Myocyte (in vitro differentiated cells): ENCODE results near the gene C11orf87. TPM values are rescaled to one million over a fixed set of nuclear protein-coding genes. Genes with fewer than 3 reads are reported as not detected.

Source experiments
- DNase-seq: peaks from one replicate; pipeline ENCODE4 v3.0.0-alpha.2; 2012; ENCODE audit warnings: low read depth
- polyA plus RNA-seq: library from polyadenylated mRNA; unstranded; fragments of >200 nt; gene quantifications from one replicate; pipeline ENCODE4 v1.2.1, GENCODE V29; 2012; ENCODE audit warnings: missing spikeins
- total RNA-seq: library from RNA; depleted of rRNA; stranded (reverse); fragments of >200 nt; gene quantifications from 2 replicates; pipeline ENCODE4 v1.2.3, GENCODE V29; 2014

C11orf87 gene
- 0.05 TPM in 1 of 2 replicates, not detected in the other for total RNA-seq
- 0.03 TPM for polyA plus RNA-seq

DNA sequence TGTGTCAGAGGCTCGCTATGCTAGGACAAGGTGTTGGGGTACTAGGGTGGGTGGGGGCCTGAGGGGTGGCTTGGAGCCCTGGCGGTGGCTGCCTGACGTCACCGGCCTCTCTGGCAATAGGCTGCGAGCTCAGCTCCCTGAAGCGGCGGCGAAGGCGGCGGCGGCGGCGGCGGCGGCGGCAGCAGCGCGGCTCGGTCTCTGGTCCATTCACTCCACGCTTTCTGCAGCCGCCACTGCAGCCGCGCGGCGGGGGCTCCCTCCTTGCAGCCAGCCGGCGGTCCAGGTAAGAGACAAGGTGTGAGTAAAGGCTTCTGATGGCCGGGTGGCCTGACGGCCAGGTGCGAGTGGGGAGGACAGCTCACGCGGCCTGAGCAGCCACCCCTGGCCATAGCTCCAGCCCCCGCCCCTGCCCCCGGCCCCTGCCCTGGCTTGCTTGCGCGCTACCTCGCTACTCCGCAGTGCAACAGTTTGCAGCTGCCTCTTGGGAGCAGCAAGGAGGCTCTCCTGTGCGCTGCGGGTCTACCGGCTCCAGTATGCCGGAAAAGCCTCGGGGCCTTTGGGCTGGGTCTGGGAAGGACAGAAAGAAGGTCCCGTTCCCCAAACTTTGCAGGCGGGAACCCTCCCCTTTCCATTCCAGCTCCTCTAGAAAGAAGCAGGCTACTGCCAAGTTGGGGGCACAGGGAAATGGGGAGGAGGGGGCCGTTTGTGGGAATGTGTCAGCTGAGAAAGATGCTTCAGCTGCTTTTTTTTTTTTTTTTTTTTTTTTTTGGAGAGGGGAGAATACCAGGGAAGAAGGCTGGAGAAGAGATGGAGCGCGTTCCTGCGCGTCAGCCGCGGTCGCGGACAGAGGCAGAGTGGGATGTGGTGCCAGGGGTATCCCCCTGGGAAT is at the start of gene C11orf87:
Gene C11orf87 (plus strand): TSS at position 210 of the 889 bp plus-strand sequence. CDS start 1,444 bp downstream, outside the sequence.
- DNase-seq, result peak; percentile 7

DNA sequence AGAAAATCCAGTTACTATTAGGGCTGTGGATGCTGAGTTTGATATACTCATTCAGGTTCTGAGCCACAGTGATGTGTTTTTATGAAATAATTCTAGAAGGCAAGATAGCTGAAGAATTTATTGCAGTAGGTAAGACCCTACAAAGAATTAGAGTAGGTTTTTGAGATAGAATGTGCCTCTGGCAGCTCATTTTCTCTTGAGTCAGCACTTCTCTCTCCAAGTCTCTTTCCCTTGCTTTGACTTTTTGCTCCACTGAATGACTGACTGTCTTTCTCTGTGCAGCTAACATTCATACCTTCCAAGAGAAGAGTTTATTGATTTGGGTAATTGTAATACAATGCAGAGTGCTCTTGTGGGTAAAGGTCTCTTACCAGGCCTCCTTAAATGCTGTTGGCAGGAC is 48.0 kb upstream of the C11orf87 start:
- DNase-seq, result no peak

DNA sequence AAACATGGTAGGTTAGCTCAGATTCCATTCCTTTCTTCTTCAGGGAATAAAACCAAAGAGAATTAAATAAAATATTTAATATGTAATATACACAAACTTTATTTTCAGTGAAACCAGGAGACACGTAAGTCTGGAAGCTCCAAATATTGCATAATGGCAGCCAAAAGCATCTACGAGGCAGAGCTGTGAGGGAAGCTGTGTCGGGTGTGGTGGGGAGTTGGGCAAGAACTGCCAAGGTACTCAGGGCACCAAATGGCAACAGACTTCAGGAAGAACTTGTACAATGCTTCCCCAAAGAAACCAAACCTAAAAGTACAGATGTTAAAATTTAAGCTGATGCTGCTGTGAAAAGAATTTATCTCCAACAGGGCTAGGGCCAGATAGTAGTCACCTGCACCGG is 47.5 kb upstream of the C11orf87 start:
- no peak for DNase-seq

DNA sequence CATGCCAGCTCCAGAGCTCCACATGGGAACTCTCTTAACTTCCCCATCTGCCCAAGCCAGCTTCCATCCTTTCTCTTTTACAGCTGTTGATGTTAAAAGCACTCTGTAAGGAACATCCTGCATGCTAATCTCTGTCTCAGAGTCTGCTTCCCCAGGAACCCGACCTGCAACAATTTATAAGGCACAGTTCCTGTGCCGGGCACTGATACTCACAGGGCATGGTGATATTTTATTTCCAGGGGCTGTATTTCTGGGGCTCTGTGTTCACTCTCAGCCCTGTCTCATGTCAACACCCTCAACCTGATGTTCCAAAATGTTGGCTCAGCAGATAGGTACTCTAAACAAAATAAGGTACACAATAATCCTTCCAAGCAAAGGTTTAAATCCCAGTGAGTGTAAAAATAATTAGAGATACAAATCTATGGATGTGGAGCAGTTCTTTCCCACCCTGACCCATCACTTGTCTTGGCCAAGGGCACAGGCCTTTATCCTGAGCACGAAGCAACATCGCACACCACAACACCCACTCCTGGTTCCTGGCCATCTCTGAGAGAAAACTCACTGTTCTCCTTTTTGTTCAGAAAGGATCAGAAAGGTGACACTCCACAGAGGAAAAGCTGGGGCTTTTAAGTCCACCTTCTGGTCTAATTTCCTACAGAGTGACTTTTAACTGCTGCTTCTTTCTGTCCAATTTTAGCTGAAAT is 44.8 kb upstream of the C11orf87 start:
- no peak for DNase-seq

DNA sequence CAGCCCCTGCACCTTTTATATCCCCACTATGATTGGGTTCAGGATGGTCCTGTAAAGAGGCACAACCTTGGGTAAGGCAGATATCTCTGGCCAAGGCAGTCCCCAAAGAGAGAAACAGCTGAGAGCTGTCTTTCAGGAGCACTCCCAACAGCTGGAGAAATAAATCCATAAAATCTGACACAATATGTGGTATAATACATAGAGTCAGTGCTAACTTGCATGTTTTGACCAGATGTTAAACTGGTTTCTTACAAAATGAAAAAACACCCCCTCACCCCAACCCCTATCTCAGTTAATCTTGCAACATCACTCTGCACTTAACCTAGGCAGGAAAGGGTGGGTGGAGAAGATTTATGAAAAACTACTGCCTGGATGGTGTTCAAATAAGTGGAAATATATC is 44.0 kb upstream of the C11orf87 start:
- DNase-seq, result peak; percentile 68

DNA sequence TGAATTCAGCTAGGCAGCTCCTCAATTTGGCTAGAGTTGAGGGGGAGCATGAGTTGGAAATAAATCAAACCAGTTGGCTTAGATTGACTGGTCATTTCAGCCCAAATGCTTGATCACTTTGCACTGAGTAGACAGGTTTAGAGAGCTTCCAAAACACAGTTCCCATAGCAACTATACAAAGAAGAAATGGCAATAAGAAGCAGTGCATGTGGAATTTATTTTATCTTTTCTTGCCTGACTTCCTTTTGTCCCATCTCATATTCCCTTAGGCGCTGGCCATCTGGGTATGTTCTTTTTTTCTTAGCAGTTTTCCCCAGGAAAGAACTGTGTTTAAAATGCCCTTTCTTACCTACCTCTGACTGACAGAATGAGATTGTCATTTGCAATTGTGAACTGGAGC is 38.7 kb upstream of the C11orf87 start:
- no peak for DNase-seq

DNA sequence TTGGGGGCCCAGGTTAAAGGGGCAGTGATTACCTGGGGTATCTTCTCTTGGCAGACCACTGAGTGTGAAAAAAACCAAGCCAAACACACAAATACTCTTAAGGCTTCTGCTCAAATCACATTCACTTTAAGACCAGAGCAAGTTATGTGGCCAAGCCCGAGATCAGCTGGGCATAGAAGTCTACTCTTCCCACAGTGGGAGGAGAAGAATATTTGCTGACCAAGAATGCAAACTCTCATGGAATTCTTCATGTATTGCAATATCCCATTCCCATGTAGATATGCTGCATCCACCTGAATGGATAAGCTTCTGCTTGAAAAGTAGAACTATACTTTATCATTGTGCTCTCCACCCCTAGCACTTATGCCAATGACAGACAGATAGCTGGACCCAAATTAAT is 37.1 kb upstream of the C11orf87 start:
- DNase-seq, result no peak

DNA sequence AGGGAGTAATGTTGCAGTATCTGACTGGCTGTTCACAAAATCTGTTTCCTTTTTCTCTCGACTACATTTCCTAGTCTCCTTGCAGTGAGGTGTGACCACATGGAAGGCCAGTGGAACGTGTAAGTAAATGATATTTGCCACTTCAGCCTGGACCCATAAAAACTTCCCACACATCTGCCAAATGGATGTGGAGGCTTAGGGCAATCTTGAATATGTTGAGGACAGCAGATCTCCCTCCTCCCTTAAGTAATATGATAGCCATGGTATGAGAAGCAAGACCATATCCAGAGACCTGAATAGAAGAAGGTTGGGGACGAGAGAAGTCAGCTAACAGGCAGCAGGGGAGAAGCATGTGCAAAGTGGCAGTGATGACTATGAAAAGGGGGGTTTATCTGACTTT is 33.0 kb upstream of the C11orf87 start:
- DNase-seq, result no peak

DNA sequence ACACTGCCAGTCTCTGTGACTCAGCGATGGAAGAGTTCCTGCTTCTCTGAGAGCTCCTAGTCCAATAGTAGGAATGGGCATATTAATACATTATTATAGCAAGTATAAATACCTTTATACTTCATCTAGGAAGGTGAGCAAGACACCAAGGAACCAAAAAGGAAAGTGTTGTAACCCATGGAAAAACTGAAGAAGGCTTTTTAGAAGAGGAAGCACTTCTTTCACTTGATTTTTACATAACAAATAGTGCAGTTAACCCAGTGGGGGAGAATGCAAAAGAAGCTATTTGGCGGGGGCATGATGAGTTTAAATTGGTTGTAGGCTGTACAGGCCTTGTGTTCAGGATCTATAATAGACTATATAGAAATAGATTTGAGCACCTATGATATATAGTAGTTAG is 31.2 kb upstream of the C11orf87 start:
- no peak for DNase-seq

DNA sequence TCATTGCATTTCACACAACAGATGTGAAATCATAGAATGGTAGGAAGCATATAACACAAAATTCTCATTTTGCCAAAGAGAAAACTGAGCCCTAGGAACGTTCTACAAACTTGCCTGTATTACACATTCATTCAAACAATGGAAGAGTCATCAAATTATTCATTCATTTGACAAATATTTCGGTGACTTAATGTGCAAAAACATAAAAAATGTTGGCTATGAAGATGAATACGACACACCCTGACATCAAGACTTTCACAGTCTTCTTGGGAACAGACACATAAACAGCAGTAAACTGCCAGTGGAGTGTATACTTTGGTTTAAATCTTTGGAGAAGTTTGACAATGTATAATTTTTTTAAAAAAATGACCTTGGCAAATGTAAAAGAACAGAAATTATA is 20.4 kb upstream of the C11orf87 start:
- DNase-seq, result no peak

DNA sequence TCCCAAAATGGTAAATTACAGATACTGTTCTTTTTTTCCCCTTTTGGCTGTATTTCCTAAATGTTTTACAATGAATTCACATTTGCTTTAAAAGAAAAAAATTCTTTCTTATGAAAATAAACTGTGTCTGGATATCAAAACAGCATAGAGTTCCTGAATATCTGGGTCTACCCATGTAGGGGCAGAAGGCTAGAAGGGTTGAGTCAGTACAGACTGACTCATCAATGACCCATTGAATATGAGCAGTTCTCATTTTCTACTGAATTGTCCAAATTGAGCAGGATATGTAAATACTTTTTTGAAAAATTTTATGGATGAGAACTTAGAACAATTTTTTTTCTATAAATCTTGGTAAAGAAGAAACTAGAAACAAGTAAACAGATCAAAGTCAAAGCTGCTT is 16.3 kb upstream of the C11orf87 start:
- DNase-seq, result no peak

DNA sequence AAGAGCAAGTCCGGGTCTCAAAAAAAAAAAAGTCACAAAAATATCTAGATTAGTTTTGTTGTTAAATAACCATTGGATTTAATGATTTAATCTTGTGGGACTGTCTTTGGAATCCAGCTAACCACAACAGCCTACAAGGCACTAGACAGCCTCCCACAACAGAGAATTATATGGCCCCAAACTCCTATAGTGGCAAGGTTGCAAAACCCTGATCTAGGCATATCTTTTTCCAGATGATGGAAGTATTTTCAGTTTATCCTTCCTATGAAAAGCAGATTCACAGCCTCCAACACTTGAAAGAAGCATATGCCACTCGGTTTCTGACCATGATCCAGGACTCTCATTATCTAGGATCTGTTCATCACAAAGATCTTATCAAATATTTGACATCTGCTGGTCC is 5.4 kb upstream of the C11orf87 start:
- no peak for DNase-seq

DNA sequence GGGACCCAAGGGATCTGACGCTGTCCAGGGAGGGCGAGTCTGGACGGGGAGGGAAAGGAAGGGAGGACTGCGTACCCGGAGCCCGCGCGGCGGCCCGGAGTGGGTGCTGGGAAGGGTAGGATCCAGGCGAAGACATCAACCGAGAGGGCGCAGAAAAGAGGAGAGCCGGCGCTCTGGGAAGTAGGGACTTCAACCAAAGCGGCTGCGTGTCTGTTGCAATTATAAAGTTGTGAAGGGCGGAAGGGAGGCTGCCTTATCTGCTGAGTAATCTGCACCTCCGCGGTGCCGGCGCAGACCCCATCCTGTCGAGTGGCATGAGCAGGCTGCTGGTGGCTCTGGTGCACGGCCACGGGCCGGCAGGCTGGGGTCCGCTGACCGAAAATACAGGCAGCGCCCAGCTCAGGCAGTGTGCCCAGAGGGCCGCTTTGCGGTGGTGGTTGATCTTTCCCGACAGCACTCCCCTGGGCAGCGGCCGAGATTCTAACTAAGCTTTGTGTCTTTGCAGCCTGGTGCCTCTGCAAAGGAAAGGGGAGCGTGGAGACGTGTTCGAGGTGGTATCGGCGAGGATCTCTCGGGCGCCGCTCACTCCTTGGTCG is 978 bp downstream of the C11orf87 start:
- DNase-seq, result peak; percentile 47

DNA sequence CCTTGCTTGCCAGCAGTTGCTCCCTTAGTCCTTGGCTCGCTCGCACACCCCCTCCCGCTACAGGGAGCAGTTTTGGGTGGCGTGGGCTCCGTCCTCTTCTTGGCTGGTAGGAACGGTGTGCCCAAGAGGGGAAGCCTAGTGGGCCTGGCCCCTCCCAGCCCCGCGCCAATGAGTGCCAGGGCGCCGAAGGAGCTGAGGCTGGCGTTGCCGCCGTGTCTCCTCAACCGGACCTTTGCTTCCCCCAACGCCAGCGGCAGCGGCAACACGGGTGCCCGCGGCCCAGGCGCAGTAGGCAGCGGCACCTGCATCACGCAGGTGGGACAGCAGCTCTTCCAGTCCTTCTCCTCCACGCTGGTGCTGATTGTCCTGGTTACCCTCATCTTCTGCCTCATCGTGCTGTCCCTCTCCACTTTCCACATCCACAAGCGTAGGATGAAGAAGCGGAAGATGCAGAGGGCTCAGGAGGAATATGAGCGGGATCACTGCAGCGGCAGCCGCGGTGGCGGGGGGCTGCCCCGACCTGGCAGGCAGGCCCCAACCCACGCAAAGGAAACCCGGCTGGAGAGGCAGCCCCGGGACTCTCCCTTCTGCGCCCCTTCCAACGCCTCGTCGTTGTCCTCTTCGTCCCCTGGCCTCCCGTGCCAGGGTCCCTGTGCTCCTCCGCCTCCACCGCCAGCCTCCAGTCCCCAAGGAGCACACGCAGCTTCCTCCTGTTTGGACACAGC is 1.6 kb downstream of the C11orf87 start:
- DNase-seq, result no peak

DNA sequence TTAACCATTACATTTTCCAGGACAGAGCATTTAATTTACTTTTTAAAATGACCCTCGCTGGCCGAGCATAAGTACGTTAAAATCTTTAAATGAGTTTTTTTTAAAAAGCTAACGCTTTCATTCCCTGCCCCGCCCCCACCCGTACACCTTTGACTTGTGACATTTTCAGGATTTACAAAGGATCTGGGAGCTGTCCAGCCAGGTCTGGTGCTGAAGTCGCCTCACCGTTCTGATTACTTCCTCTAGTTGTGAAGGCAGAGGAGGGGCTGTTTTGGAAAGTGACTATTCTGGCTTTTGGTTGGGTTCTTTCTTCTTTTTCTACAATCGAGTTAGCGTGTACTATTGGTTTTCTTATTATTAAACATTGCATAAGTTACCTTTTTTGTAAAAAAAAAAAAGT is 2.9 kb downstream of the C11orf87 start:
- peak; percentile 13 for DNase-seq

DNA sequence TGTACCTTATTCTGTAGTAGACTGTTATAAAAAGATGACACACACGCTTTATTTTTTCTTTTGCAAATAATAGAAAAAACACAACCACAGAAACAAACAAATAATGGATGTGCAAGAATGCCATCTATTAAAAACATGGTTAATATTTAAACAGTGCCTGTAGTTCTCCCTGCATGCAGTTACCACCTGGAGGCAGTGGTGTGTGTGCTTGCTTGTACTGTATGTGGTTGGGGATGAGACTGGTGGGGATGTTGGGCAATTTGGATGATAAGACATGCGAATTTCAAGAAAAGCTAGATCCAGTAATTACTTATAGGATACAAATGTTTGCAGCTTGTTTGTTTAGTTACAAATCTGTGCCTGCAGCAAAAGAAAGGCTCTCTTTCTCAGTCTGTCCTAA is 3.6 kb downstream of the C11orf87 start:
- DNase-seq, result no peak

DNA sequence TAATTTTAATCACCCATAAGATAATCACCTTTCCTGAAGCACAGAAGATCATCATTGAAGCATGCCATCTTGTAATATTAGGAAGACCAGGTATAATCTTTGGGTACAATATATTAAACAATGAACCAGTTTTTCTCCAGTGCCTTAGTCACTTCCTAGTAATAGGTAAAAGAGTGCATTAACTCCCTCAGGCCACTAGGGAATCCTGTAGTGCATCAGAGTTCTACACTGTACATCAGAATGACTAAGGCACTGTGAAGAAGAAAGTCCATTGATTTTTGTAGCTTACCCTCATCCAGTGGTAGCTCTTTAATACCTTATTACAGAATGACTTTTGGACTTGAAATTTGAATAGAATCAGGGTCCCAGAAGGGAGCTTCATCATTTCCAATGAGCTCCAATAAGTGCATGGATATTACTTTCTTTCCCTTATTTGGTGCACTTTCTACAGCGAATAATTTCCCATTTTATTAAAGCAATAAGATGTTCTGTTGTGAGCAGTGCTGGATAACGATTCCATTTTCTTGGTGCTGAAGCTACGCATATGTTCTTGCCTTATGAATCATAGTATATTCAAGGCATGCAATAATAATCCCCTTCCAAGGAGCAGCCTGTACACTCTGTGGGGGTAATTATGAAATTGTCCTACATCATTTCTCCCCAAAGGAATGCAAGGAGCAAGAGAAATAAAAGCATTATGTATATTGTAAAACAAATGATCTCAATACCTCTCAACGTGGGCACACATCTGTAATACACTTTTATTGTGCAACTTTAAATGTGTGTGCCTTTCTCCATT is 4.7 kb downstream of the C11orf87 start:
- peak; percentile 5 for DNase-seq

DNA sequence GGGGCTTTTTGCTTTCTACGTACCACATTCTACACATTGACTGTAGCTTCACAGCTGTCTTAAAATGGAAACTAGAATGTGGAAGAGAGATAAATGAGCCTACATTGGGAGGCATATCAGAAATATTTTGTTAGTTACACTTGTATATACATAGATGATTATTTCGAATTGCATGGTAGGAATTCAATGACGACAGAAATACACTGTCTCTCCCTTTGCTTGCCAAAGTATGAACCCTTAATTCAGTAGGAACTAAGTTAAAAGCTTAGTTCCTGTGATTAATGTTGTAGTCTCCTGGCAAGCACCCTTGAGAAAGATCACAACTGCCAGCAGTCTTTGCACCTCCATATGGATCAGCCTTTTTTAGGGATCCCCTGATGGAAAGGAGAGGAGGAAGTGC is 10.1 kb downstream of the C11orf87 start:
- DNase-seq, result no peak

DNA sequence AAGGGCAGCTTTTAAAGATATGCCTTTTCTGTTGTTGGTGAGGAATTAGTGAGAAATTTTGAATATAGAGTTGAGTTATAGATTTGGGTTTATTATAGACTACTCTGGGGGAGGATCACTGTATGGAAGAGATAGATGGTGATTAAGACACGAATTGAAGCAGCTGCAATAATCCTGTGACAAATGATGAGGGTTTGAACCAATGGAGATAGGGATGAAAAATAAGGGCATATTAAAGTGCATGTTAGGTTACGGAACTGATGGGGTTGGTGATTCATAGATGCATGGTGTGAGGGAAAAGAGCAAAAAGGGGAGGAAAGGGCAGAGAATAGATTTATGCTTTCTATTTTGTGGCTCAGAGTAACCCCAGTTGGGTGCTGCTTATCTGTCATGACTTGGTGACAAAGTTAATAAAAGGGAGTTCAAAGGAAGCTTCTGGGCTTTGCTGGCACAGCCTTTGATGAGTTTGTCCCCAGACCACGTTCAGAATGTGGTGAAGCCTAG is 11.8 kb downstream of the C11orf87 start:
- no peak for DNase-seq

DNA sequence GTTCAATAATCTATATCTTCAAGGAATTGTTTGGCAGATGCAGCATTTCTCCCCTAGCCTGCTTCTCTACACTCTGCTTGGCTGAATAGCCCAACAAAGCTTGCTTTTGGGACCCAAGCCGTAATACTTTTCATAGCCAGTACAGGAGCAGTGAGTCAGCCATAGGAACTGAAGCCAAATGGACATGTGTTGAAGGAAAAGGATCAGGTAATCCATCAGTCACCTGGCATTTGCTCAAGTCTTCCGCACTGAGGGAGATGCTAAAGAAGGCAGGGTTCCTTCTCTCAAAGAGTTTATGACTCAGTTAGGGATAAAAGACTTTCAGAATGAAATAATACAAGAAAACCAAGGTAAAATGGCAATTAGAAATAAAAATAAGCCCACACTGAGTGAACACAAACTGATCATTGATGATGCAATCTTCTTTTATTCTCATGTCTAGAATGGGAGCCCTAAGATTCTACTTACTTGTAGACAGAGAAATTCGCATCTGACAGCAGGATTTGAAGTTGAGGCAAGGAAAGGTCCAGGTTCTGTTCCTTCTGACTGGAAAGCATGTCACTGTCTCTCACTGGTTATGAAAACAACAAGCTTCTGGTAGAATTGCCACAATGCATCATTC is 13.2 kb downstream of the C11orf87 start:
- no peak for DNase-seq
